SK-MEL-5 (cell line): ENCODE results near the gene SIRT4. TPM values are rescaled to one million over a fixed set of nuclear protein-coding genes. Genes with fewer than 3 reads are reported as not detected.
A peak's percentile ranks its signal among the peaks of the same experiment; 100 is the strongest.

ENCODE experiments used
- DNase-seq: peaks from one replicate; pipeline ENCODE4 v3.0.0-alpha.2; 2016; ENCODE audit warnings: low read depth, low spot score
- in situ Hi-C: cut with HindIII; loops from 2 replicates; pipeline ENCODE4 v1.10.0; 2016; ENCODE audit warnings: low sequenced_read_pairs, high pct_unique_total_duplicates, low pct_unique_long_range_greater_than_20kb
- total RNA-seq: library from RNA; depleted of rRNA; stranded (reverse); fragments of >200 nt; shearing (Covaris generic); gene quantifications from 2 replicates; pipeline ENCODE4 v1.2.3, GENCODE V29; 2014

The SIRT4 gene
- total RNA-seq, 1 experiment from 2014 or later = 1.9 TPM

DNA sequence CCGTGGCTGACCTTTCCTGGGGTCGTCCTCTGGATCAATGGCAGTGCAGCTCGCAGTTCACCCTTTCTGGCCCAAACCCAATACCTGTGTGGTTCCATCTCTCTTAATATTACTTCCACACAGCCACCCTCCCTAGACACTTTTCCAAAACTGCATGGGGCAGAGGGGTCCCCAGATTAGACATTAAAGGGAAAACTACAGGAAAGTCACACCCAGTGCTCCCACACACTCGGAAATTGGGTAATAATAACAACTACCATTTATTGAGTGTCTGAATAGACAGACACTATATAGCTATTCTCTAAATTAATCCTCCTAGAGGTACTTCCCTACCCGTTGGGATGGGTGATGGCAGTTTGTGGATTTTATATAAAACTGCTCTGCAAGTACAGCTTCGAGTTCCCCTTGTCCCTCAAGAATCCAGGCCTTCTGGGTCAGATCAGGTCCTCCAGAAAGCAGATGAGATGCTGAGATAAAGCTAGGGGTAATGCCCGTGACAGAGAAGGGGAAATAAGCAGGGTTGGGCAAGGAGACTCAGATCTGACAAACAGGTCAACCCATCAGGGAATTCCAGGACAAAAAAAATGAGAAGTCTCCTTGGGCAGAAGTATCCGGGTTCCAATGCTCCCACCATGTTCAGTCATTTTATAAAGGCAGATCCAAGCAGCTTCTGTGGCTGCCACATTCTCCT is 35.8 kb upstream of the SIRT4 start:
- in situ Hi-C loops = no loop called here
- no peak for DNase-seq

DNA sequence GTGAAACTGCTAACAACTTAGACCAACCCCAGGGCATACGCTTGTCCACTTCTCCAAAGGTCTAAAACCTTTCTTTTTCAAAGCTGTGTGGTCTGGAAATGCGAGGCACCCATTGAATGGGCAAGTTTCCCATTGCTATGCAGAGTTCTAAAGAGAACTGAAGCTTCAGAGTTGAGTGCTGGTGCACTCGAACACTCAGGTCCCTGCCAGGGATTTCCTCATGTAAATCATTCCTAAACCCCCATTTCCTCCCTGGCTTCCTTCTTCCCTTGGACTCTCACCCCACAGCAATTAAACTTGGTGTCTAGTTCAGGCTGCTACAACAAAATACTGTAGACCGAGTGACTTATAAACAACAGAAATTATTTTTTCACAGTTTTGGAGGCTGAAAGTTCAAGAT is 34.4 kb upstream of the SIRT4 start:
- no peak for DNase-seq
- in situ Hi-C loops = no loop called here

GRCh38 chr12:120276734-120277133 is 25.4 kb upstream of the SIRT4 start:
- no peak for DNase-seq
- in situ Hi-C loops = no loop called here

GRCh38 chr12:120278137-120279069 is 23.7 kb upstream of the SIRT4 start:
- no peak for DNase-seq
- in situ Hi-C loops = no loop called here

- in situ Hi-C loops = no loop called here
- DNase-seq = no peak
Measured at GRCh38 chr12:120283318-120283717, 18.8 kb upstream of the SIRT4 start.

DNA sequence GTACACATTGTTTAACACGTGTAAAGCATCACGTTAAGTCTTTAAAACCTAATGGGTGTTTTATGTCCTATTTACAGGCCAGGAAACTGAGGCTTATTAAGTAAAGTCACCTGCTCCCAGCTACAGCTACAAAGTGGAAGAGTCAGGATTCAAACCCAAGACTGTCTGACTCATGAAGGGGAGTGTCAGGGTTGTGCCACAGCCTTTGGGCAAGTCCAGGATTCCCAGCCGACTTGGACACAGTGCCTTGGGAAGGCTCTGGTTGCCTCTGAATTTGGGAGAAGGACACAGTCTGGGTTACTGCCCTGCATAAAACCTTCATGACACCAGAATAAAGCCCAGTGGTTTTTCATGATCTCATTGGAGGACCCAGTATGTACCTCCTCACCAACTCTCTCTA is 17.7 kb upstream of the SIRT4 start:
- no peak for DNase-seq
- in situ Hi-C loops = no loop called here

DNA sequence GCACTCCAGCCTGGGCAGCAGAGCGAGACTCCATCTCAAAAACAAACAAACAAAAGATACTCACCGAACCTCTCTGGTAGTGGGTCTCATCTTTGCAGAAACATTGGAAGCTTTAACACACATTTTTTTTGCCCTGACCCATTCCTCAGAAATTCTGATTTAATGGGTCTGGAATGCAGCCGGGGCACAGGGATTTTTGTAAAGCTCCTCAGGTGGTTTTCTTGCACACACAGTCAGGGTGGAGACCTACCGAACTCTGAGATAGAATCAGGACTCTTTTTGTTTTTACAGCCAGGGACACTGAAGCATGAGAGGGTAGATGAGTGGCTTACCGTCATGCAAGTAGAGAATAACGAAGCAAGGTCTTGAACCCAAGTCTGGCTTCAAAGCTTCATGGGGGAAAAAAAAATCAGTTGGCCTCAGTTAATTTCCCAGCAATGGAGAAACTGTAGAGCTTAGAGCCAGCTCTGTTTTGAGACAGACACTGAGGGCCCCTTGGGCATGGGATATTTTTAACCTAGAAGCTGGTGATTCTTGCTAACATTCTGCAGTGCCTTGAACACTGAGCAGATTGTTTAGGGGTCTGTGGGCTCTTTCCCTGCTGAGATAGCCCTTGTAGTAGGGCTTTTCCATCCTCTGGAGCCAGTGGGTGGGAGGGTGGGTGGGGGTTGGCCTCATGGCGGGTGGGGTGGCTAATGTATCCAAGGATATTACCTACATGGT is 15.2 kb upstream of the SIRT4 start:
- DNase-seq = peak; percentile 80
- in situ Hi-C loops = no loop called here

DNA sequence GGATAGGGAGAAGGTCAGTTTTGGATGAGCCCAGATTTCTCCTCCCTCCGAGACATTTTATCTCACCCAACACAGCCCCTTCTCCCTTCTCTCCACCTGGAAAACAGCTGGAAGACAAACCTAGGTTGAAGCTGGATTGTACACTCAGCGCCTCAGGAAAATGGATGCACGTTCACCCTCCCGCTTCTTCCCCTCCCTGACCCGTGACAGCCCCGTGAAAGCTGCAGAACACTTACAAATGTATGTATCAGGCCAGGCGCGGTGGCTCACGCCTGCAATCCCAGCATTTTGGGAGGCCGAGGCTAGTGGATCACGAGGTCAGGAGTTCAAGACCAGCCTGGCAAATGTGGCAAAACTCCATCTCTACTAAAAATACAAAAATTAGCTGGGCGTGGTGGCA is 14.6 kb upstream of the SIRT4 start:
- in situ Hi-C loops = no loop called here
- no peak for DNase-seq

- no peak for DNase-seq
- in situ Hi-C loops = no loop called here
Measured at GRCh38 chr12:120290609-120291305, 11.4 kb upstream of the SIRT4 start.

DNA sequence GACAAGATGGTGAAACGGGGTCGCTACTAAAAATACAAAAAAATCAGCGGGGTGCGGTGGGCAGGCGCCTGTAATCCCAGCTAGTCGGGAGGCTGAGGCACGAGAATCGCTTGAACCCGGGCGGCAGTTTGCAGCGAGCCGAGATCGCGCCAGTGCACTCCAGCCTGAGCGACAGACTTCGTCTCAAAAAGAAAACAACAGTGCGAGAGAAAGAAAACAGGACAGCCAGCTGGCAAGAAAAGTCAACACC is 9.8 kb upstream of the SIRT4 start:
- in situ Hi-C loops = no loop called here
- DNase-seq = no peak

DNA sequence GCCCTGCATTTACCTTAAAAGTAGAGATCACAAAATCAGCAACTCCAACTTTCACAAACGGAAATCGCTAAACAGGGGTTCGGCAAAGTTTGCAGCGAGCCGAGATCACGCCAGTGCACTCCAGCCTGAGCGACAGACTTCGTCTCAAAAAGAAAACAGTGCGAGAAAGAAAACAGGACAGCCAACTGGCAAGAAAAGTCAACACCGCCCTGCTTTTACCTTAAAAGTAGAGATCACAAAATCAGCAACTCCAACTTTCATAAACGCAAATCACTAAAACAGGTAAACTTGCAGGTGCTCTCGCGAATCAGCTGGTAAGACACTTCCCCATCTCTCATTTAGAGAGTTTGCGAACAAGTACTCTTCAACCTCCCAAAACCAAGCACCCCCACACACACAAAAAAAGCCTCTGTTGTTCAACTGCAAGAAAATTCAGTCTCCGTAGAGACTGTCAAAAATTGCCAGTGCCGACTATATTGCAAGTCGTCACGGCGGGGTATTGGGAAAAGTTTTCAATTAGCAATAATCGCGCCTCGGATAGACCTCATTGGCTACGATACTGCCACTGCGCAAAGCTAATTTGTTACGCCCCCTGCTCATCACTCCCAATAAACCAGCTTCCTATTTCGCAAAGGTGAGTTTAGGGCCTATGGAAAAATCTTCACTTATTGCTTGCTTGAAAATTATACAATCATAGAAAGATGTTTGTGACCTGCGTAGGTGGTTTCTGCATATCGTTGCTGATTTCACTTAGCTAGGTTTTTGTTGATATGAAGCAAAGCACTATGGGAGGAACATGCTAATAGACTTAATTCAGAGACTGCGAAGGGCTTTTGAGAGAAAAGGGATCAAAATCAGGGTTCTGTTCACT is 9.2 kb upstream of the SIRT4 start, which contains the start of gene RNU4-1:
TSS of gene RNU4-1 (minus strand) at position 577 of the 871 bp plus-strand sequence.
- peak; percentile 96 for DNase-seq
- in situ Hi-C loops = no loop called here

DNA sequence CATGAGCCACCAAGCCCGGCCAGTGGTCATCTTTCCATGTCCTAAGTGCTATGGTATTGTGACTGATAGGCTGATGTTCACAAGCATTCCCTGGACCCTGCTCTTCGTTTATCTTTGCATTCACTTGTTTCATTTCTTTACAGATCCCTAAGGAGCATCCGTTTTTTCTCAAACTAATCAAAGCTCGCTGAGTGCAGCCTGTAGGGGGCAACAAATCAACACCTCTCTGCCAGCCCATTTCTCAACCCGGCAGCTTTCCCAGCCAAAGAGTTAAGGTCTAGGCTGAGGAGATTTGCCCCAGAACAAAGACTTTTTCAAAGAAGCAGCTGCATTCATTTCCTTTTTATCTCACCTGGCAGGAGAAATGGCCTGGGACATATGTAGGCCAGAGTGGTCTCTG is 12.1 kb downstream of the SIRT4 start:
- in situ Hi-C loops = no loop called here
- DNase-seq = peak; percentile 77

DNA sequence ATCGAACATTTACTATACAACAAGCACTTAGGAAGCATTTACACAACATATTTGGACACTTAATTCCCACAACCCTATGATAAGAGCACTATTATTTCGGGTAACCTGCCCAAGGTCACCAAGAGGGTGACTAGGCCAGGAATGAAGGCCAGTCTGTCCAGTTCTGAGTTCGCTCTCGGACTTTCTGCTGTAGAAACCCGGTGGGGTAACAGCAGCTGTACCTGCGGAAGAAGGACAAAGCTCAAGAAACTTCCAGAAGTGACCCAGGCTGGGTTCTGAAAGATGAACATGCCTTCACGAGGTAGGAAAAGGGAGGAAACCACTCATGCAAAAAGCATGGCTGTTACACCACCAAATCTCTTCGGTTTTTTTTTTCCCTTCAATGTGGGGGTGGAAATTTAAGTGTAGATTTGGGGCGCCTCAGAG is 14.7 kb downstream of the SIRT4 start:
- in situ Hi-C loops = no loop called here
- no peak for DNase-seq

DNA sequence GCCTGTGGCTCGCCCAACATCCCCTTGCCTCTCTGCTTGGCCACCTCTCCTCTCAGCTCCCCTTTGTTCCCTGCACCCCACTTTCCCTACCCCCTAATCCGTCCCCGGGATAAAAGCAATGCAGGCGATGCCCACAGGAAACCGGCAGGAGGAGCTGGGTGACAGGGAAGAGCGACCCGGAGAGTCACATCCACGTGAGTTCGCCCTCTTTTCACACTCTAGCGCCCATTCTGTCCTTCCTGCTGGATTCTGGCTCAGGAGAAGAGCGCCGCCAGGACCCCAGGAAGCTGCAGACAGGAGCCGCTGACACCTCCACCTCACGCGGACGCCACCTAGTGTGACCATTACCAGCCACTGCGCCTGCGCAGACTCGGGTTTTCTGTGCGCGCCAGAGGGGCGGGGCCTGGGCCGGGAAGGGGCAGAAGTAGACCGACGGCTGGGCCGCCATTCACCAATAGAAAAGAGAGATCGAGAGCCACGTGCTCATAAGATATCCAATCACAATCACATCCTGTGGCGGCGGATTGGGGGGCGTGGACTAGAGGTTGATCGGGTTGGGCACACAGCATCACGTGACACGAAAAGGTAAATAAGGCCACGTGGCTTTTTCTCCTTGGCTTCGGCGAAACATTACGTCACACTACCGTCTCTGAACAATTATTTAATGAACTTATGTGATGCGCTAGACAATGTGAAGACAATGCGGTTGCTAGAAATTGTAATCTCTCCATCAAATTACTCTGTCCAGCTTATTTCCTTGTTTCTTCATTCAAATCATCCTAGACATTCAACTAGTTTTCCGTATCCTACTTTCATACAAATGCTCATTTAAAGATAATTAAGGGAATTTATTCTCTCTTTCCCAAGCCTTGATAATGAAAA is 15.3 kb downstream of the SIRT4 start:
- in situ Hi-C loops = no loop called here

GRCh38 chr12:120321382-120322202 is 19.5 kb downstream of the SIRT4 start:
- no peak for DNase-seq
- in situ Hi-C loops = no loop called here

More for the DNA sequence above, 15.3 kb downstream of the SIRT4 start:
- peak; percentile 100 for DNase-seq
